ENCODE results near the gene TSR3.
A peak's percentile ranks its signal among the peaks of the same experiment; 100 is the strongest.

Gene TSR3

DNA sequence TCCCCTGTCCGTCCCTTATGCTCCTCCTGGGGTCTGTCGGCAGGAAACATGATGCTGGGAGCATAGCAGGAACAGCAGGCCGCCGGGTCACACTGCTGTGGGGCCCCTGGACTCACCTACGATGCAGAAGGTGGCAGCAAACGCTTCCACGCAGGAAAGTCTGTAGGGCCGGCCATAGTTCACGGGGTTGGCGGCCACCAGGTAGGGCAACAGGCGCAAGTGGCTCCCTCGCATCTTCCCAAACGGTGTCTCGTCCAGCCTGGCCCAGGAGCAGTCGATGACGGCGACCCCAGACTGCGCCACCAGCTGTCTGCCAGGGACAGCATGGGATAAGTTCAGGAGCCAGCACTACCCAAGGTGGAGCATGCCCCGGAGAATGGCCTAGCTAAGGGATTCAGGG, 987 bp downstream of the TSR3 start:
- FAIRE-seq = no peak

DNA sequence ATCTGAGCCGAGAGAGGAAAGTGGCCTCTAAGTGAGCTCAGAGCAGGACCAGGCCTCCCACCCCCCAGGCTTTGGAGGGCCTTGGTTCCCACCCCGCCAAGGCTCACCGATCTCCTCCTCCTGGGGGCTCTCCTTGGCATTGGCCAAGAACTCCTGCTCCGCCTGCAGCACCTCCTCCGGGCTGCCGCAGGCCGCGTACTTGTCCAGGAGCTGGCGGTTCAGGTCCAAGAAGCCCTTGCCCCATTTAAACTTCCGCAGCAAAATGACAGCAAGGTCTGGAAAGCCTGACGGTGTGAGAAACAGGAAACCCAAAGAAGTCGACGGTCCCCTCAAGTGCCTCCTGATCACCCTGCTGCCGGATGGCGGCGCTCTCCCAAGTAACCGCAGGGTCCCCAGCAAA, 1.7 kb downstream of the TSR3 start:
- no peak for FAIRE-seq

- no peak for FAIRE-seq
Measured at GRCh38 chr16:1349351-1349750, 2.3 kb downstream of the TSR3 start.

DNA sequence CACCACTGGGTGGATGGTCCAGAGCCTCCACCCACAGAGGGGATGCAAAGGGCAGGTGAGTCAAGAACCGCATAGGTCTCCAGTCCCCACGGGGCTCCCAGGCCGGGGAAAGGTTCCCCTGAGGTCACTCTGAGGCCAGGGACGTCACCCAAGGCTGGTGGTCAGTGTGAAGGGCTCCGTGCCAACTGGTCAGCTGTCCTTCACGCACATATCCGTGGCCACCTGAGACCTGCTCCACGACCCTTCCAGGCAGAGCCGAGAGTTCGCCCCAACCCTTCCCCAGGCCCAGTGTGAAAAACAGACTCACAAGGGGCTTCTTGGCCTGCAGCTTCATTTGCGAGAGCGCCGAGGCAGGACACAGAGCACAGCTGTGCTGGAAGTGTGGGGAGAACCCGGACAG, 2.8 kb downstream of the TSR3 start:
- FAIRE-seq = no peak

DNA sequence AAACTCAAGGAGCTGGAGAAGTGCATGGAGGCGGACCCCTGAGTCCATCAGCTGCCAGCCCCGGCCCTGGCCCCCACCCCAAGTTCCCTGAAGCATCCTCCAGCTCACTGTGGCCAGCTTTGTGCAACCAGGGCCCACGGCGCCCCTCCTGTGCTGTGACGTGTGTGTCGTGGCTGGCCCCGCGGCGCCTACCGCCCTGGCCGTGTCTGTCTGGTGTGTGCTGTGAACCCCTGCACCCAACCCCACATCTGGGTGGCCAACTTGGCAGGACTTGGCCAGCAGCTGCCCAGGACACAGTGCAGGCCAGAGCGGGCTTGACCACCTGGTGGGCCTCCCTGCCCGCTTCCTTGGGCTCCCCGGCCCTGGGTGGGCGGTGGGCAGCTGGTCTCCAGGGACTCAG, 3.2 kb downstream of the TSR3 start:
- FAIRE-seq = no peak

- FAIRE-seq = no peak
Measured at GRCh38 chr16:1347962-1348361, 3.7 kb downstream of the TSR3 start.

DNA sequence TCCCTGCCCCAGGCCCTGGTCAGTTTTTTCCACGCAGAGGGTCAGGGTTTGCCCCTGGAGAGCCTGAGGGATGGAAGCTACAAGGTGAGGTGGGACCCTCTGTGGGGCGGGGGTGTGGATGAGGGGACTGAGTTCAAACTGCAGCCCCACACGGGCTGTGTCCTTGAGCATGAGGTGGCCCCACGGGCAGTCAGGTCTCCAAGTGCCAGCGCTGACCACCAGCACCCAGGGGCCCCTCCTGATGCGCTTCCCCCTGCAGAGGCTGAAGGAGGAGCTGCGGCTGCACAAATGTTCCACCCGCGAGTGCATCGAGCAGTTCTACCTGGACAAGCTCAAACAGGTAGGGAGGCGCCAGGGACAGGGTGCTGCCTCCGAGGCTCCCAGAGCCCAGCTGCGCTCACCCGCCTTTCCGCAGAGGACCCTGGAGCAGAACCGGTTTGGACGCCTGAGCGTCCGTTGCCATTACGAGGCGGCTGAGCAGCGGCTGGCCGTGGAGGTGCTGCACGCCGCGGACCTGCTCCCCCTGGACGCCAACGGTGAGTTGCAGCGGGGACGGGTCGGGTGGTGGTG, 4.3 kb downstream of the TSR3 start:
- no peak for FAIRE-seq

DNA sequence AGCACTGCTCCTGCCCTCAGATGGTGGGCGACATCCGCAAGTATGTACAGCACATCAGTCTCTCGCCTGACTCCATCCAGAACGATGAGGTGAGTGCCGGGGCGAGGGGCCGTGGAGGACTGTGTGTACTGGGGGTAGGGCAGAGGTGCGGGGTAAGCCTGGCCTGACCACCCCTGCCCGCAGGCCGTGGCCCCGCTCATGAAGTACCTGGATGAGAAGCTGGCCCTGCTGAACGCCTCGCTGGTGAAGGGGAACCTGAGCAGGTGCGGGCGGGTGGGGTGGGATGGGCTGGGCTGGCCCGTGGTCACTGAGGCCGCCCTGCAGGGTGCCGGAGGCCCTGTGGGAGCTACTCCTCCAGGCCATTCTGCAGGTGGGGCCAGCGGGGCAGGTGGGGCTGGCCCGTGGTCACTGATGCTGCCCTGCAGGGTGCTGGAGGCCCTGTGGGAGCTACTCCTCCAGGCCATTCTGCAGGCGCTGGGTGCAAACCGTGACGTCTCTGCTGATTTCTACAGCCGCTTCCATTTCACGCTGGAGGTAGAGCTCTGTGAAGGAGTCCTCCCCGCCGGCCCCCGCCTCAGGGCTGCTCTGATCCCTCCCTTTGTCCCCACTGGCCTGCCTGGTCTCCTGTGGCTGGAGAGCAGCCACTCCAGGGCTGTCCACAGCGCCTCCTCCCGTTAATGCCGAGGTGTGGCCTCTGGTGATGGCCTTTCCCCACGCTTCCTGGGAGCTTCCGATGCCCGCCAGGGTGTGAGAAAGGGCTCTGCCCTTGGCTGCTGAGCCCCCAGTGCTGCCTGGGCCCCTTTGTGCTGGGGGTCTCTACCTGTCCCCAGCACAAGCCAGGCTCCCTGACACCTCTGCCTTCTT, 5.0 kb downstream of the TSR3 start:
- no peak for FAIRE-seq

GRCh38 chr16:1345651-1346421, 5.8 kb downstream of the TSR3 start:
- no peak for FAIRE-seq

- no peak for FAIRE-seq
Measured at GRCh38 chr16:1345087-1345486, 6.6 kb downstream of the TSR3 start.

DNA sequence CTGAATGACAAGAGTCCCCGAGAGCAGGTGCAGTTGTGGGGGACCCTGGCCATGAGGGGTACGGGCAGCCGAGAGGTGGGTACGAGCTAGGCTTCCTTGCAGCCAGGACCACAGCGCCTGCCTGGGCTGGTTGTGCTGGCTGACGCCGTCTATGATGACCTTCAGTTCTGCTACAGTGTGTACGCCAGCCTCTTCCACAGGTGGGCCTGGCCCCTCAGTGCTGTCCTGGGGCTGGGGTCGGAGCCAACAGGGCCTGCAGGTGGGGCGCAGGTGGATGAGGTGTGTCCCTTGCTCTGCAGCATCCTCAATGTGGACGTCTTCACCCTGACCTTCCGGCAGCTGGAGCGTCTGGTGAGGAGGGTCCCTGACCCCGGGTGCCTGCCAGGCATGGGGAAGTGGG, 7.2 kb downstream of the TSR3 start:
- no peak for FAIRE-seq

DNA sequence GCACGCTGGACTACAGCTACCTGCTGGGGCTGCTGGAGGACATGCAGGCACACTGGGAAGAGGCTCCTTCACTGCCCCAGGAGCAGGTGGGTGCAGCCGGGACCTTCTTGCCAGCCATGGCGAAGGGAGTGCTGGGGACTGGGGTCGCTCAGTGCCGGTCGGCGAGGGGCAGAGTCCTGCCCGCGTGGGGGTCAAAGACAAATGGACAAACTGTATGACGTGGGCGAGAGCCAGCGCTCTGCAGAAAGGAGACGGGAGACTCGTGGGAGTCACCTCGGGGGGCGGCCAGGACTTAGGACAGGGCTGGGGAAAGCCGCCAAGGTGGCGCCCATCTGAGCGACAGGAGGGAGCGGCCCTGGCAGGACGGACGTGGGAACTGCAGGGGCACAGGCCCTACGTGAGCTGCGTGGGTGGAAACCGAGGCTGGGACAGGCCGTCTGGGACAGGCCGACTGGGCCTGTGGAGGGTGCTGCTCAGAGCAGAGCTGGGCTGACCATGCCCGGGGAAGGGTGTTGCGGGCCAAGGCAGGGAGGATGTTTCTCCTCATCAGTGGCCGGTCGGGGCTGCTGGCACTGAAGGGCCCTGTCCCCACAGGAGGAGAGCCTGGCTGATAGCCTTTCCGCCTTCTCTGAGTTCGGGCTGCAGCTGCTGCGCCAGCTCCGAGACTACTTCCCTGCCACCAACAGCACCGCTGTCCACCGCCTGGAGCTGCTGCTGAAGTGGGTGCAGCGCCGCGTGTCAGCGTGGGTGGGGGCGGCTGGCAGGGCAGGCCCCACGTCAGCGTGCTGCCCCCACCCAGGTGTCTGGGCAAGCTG, 8.0 kb downstream of the TSR3 start:
- FAIRE-seq = no peak

DNA sequence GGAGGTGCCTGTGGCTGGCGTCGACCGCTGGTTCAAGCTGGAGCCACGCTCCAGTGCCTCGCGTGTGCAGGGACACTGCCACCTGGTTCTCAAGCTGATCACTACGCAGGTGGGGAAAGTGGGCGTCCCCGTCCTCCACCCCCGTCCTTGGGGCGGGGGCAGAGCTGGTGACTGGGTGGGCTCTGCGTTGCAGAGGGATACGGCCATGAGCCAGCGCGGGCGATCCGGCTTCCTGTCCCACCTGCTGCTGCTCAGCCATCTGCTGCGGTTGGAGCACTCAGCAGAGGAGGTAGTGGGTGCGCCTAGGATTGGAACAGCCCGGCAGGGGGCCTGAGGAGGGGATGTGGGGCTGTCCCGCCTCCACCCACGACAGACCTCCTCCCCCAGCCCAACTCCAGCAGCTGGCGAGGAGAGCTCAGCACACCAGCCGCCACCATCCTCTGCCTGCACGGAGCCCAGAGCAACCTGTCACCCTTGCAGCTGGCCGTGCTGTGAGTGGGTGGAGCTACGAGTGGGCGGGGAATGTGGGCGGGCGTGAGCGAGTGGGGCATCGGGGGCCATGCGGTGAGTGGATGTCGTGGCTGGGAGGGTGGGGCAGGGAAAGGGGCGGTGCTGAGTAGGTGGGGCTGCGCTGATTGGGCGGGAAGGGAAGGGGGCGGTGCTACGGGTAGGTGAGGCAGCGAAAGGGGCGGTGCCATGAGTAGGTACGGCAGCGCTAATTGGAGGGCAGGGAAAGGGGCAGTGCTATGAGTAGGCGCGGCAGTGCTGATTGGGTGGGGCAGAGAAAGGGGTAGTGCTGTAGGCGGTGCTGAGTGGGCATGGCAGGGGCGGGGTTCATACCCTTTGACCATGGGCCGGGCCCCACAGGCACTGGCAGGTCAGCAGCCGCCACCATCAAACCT, 8.9 kb downstream of the TSR3 start:
- peak; percentile 69 for FAIRE-seq

DNA sequence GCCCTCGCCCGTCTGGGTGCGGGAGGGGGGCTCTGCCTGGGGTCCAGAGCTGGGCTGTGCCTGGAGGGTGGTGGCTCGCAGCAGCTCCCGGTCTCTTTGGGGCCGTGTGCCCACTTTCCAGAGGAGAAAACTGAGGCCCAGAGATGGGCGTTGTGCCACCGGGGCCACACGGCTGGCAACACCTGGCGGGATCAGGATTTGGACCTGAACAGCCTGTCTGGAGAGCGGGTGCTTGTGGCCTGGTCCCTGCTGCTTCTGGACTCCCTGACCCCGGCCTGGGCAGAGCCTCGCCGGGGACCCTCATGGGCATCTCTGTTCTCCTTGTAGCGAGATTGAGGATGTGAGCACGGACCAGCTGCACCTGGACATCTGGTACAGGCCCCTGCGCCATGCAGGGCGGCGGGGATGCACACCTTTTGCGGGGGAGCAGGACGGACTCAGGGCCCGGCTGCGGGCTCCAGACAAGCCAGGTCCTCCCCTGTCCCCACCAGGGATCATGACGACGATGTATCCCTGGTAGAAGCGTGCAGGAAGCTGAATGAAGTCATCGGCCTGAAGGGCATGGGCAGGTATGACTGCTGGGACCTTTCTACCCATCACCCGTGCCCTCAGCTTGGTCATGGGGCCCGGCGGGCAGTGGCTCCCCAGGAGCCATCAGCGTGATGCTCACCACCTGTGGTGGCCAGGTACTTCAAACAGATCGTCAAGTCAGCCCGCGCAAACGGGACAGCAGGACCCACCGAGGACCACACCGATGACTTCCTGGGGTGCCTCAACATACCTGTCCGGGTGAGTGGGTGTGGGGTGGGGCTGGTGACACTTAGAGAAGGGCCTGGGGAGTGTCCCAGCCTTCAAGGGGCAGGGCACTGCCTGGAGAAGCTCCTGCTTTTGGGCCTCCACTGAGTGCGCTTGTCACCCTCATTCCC, 9.9 kb downstream of the TSR3 start:
- no peak for FAIRE-seq

GRCh38 chr16:1340730-1341494, 10.8 kb downstream of the TSR3 start:
- no peak for FAIRE-seq

DNA sequence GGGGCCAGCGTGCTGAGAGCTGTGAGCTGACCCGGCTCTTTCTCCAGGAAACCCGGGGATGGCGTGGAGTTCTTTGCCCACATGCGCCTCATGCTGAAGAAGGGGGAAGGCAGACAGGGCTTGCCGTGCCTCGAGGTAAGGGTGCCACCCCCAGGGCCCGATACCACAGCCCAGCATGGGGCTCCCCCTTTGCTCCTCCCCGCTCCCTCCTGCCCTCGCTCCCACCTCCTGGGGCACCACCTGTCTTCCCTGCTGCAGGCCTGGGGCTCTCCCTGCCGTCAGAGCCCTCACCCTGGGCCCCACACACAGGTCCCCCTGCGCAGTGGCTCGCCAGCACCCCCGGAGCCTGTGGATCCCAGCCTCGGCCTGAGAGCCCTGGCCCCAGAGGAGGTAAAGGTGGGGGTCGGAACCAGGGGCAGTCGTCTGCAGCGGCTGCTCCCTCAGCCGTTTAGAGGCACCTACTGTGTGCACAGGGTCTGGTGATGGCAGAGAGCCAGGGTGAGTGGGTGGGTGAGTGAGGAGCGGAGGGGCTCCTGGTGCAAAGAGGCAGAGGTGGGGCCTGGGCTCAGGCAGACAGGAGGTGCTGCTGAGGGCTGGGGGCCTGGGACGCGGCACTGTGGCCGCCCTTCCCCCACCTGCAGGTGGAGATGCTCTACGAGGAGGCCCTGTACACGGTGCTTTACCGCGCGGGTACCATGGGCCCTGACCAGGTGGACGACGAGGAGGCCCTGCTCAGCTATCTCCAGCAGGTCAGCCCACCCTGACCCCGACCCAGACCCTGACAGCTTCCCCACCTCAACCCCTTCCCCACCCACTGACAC, 12.6 kb downstream of the TSR3 start:
- FAIRE-seq = no peak

GRCh38 chr16:1338119-1338730, 13.5 kb downstream of the TSR3 start:
- FAIRE-seq = no peak

GRCh38 chr16:1337486-1337885, 14.2 kb downstream of the TSR3 start:
- no peak for FAIRE-seq

- FAIRE-seq = no peak
Measured at GRCh38 chr16:1336619-1337018, 15.1 kb downstream of the TSR3 start.
